Astrocyte of the spinal cord (primary cell): ENCODE measurements around the gene PTPRN2.

Experiments
- DNase-seq: peaks from one replicate; pipeline ENCODE4 v3.0.0; 2011; ENCODE audit warnings: low read depth, low spot score
- H3K4me3 ChIP-seq: 2 replicates; pipeline ENCODE4 v1.5.1; 2011; ENCODE audit warnings: low read depth, mild to moderate bottlenecking, low read length, moderate library complexity
- in situ Hi-C: cut with HindIII; loops from 2 replicates; pipeline ENCODE4 v1.10.0; 2017; ENCODE audit warnings: low sequenced_read_pairs
- TF ChIP-seq, protein P1 (sequence below): IDR thresholded peaks from 2 replicates; pipeline ENCODE4 v1.5.1; 2012; ENCODE audit warnings: low read depth, mild to moderate bottlenecking, low read length, inconsistent platforms

PTPRN2 gene

DNA sequence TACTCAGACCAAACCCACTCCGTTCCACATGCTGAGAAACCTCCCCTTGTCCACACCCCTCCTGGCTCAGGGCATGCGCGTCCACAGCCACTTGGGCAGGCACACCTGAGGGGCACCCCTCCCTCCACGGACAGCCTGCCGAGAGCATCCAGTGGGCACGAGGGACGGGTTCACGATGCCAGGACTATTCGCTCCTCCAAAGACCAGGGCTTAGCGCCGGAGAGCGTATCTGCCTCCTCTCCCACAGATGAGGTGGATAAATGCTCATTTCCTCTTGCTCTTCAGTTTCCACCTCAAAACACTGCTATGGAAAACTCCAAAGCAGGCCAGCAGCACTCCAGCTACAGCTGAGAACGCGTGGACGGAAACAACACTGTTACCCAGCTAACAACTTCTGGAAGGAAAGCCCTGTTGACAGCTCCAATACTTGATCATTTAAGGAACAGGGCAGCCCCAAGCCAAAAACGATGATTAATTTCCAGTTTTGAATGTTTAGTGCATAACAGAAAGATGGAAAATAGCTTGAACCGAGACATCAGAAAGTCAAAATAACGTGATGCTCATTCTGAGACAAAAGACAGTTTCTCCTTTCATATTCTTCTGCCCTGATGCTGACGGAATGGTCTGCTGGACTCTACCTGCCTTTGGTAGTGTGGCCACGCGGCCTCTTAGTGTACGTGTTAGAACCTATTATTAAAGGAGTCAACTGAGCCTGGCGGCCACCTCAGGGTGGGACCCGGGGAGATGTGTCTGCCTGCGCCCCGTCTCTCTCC, 1046.1 kb downstream of the PTPRN2 start:
- DNase-seq: no peak
- in situ Hi-C loops: no loop called here
- no peak overlapping the region for H3K4me3 ChIP-seq
- TF ChIP-seq, protein P1, sequence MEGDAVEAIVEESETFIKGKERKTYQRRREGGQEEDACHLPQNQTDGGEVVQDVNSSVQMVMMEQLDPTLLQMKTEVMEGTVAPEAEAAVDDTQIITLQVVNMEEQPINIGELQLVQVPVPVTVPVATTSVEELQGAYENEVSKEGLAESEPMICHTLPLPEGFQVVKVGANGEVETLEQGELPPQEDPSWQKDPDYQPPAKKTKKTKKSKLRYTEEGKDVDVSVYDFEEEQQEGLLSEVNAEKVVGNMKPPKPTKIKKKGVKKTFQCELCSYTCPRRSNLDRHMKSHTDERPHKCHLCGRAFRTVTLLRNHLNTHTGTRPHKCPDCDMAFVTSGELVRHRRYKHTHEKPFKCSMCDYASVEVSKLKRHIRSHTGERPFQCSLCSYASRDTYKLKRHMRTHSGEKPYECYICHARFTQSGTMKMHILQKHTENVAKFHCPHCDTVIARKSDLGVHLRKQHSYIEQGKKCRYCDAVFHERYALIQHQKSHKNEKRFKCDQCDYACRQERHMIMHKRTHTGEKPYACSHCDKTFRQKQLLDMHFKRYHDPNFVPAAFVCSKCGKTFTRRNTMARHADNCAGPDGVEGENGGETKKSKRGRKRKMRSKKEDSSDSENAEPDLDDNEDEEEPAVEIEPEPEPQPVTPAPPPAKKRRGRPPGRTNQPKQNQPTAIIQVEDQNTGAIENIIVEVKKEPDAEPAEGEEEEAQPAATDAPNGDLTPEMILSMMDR: no peak

DNA sequence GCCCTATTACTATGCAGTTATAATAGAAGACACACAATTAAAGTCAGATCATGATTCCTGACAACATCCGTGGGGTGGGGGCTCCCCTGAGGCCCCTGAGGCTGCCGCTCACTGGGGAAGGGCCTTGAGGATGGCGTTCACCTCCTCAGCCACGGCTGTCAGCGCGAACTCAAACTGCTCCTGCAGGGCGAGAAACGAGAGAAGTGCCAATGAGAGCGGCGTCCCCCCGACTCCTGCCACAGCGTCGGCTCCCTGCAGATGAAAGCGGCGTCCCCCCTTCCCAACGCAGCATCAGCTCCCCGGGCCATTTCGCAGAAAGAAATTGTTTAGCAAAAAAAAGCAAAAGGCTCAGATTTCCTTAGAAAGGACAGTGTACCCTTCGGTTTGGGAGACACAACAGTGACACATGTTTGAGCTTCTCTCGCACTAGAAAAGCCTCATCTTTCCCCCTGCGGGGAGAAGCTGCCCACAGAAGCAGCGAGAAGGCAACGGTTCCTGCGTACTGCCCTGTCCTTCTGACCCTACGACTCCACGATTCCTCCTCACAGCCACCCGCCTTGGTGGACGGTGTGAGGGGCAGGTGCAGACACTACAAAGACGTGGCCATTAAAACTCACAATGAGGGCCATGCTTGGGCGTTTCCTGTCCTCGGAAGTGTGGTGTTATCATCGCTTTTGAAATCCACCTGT, 1046.9 kb downstream of the PTPRN2 start:
- TF ChIP-seq, protein P1: no peak
- no peak for DNase-seq
- no peak overlapping the region for H3K4me3 ChIP-seq
- in situ Hi-C loops: no loop called here

DNA sequence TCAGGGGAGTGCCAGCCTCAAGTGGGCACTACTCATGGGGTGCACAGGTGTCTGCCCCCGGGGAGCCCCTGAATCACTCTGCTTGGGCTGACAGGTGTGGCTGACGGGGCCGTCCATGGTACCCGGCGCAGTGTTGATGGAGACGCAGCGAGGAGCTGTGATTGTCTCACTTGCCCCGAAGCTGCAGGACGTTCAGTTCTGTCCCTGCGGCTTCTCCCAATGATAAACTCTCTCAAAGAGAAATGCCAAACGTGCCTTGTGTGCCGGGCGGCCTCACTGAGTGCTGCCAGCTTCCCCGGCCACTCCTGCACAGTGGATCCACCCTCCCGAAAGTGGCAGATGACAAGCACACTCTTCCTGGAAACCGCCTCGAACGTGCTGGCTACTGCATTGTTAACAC, 1047.6 kb downstream of the PTPRN2 start:
- in situ Hi-C loops: no loop called here
- H3K4me3 ChIP-seq: no peak overlapping the region
- TF ChIP-seq, protein P1: no peak
- DNase-seq: no peak

DNA sequence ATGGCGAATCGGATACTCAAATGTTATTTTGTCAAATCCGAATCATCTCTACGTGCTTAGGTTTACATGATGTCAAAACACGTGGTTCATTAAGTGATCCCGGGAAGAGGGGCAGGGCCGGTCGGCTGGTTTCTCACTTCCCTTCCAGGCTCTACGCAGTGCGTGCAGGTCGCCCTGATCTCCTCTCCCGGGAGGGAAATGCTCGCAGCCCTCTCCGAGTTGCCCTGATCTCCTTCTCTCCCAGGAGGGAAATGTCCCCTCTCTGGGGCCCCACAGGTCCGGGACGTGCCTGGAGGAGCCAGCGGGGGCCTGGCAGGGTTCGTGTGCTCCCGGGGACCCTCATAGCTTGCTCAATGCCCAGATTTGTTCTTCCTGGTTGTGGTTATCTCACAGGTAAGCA, 1048.1 kb downstream of the PTPRN2 start:
- TF ChIP-seq, protein P1: no peak
- in situ Hi-C loops: no loop called here
- no peak overlapping the region for H3K4me3 ChIP-seq
- no peak for DNase-seq

DNA sequence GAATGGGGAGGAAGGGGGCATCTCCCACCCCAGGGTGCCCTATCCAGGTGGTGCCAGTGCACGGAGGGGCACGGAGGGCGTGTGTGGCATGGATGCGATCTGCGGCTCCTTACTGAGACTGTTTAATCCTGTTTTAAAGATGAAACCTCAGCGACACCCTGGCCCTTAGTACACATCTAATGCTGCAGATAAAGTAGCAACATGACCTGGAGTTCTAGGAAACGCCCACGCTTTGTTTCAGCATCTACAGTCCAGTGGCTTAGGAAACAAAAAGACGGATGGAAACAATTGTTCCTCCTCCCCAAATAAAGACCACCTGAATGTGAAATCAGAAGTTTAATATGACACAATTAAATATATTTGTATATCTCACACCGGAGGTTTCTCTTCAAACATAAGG, 1048.9 kb downstream of the PTPRN2 start:
- in situ Hi-C loops: no loop called here
- H3K4me3 ChIP-seq: no peak overlapping the region
- TF ChIP-seq, protein P1: no peak

DNA sequence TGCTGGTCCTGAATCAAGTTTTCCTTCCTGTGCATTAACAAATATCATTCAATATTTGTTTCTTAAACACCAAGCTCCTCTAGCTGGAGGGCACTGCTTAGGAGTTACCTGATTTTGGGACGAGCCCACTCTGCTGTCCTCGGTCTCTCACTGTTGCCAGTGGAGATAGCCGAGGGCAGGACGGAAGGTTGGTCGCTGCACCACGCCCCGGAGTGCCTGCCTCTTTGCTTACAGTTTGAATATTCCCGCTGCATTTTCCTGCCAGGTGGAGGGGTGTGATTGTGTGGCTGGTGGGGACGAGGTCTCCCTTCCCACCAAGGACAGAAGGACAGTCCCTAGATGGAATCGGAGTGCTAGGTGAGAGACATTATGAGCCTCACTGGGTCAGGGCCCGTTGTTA, 1049.3 kb downstream of the PTPRN2 start:
- in situ Hi-C loops: no loop called here
- no peak overlapping the region for H3K4me3 ChIP-seq
- DNase-seq: no peak
- TF ChIP-seq, protein P1: no peak

More for the DNA sequence above, 1048.9 kb downstream of the PTPRN2 start:
- DNase-seq: no peak
